K562 (cell line): ENCODE data around the gene TBX1. TPM values are rescaled to one million over a fixed set of nuclear protein-coding genes. Genes with fewer than 3 reads are reported as not detected.

Experiments used
- ARHGAP35 ChIP-seq: fragments of 450-650 bp; IDR thresholded peaks from 2 replicates; pipeline ENCODE4 v1.6.1; 2018; ENCODE audit not compliant: partially characterized antibody
- CREBBP ChIP-seq: IDR thresholded peaks from one replicate; pipeline ENCODE4 v1.6.1; 2012; ENCODE audit warnings: low read depth, mild to moderate bottlenecking, control low read depth, inconsistent platforms, low read length
- EWSR1 ChIP-seq: fragments of 450-650 bp; IDR thresholded peaks from 2 replicates; pipeline ENCODE4 v1.6.1; 2018; ENCODE audit warnings: borderline replicate concordance, mild to moderate bottlenecking, low read depth, moderate library complexity; ENCODE audit not compliant: partially characterized antibody
- FOXA3 ChIP-seq, 2 experiments: fragments of 450-650 bp in 1 of 2; sonication (generic) in 1 of 2; formaldehyde crosslinking; IDR thresholded peaks in 1 of 2; conservative IDR thresholded peaks in 1 of 2; 2 replicates each; pipeline versions ENCODE4 v1.4.0 to v1.8.0; 2020 to 2022; ENCODE audit warnings: mild to moderate bottlenecking in 2 of 2, missing genetic modification reagents in 1 of 2
- FUS ChIP-seq: fragments of 200-400 bp; formaldehyde crosslinking; optimal IDR thresholded peaks from 2 replicates; pipeline ENCODE3; 2017; ENCODE audit warnings: low read depth, low read length
- HDAC6 ChIP-seq: IDR thresholded peaks from 2 replicates; pipeline ENCODE4 v1.6.1; 2012; ENCODE audit warnings: low read depth, mild to moderate bottlenecking, control low read depth, inconsistent platforms, low read length, moderate library complexity
- KAT8 ChIP-seq: fragments of 450-650 bp; IDR thresholded peaks from 2 replicates; pipeline ENCODE4 v1.6.1; 2016; ENCODE audit warnings: low read depth, mild to moderate bottlenecking
- MCM3 ChIP-seq: fragments of 450-650 bp; IDR thresholded peaks from 2 replicates; pipeline ENCODE4 v1.6.1; 2016
- MED1 ChIP-seq: sonication (generic); formaldehyde crosslinking; IDR thresholded peaks from 2 replicates; pipeline ENCODE4 v1.8.1; 2023; ENCODE audit warnings: missing genetic modification reagents, borderline replicate concordance
- POLR2AphosphoS2 ChIP-seq: IDR thresholded peaks from 2 replicates; pipeline ENCODE4 v1.6.1; 2012; ENCODE audit warnings: low read length, improper control_type of control experiment
- RBM17 ChIP-seq: fragments of 200-400 bp; formaldehyde crosslinking; IDR thresholded peaks from 2 replicates; pipeline ENCODE4 v1.6.1; 2017; ENCODE audit warnings: low read depth, mild to moderate bottlenecking, low read length, borderline replicate concordance
- SREBF2 ChIP-seq: sonication (generic); formaldehyde crosslinking; IDR thresholded peaks from 2 replicates; pipeline ENCODE4 v1.4.0; 2020; ENCODE audit warnings: mild to moderate bottlenecking, missing genetic modification reagents
- TAF15 ChIP-seq: fragments of 200-400 bp; formaldehyde crosslinking; IDR thresholded peaks from 2 replicates; pipeline ENCODE4 v1.6.1; 2017; ENCODE audit warnings: mild to moderate bottlenecking, low read depth, low read length, moderate library complexity
- TAF9B ChIP-seq: fragments of 450-650 bp; IDR thresholded peaks from 2 replicates; pipeline ENCODE4 v1.6.1; 2018; ENCODE audit warnings: mild to moderate bottlenecking; ENCODE audit not compliant: partially characterized antibody
- ZC3H4 ChIP-seq: sonication (generic); formaldehyde crosslinking; IDR thresholded peaks from 2 replicates; pipeline ENCODE4 v1.9.0; 2021; ENCODE audit warnings: missing genetic modification reagents, borderline replicate concordance
- ZEB2 ChIP-seq: fragments of 450-650 bp; IDR thresholded peaks from 2 replicates; pipeline ENCODE4 v1.6.1; 2016
- ZNF239 ChIP-seq: fragments of 250-450 bp; sonication (Bioruptor Pico); IDR thresholded peaks from 2 replicates; pipeline ENCODE4 v1.4.0; 2020; ENCODE audit warnings: mild to moderate bottlenecking
- ZNF41 ChIP-seq: fragments of 250-450 bp; sonication (Bioruptor Pico); conservative IDR thresholded peaks from 2 replicates; pipeline ENCODE4 v1.4.0; 2020; ENCODE audit warnings: mild to moderate bottlenecking
- polyA plus RNA-seq, 8 experiments: library from polyadenylated mRNA; depleted of rRNA in 4 of 8; stranded (reverse) in 5 of 8; unstranded in 3 of 8; fragments of >200 nt; fragmentation: Nextera tagmentation in 2 of 8; fragmentation: Illumina TruSeq in 1 of 8; extraction: Ambion mirVana in 2 of 8; extraction: Trizol in 1 of 8; gene quantifications; 2 replicates each; pipeline versions ENCODE4 v1.2.1 to v1.2.3, GENCODE V29; 2011 to 2014; ENCODE audit warnings: inconsistent platforms in 1 of 8, missing spikeins in 1 of 8
- total RNA-seq, 7 experiments: library from RNA; depleted of rRNA in 6 of 7; stranded (reverse); fragments of >200 nt in 6 of 7; fragmentation: Illumina TruSeq in 2 of 7; extraction: Trizol in 2 of 7; gene quantifications; 2 replicates each; pipeline versions ENCODE4 v1.2.1 to v1.2.3, GENCODE V29; 2011 to 2021; ENCODE audit warnings: low replicate concordance in 1 of 7
- TF ChIP-seq, protein P1 (sequence below): IDR thresholded peaks from 3 replicates; pipeline ENCODE4 v1.6.1; 2011; ENCODE audit warnings: borderline replicate concordance, mild to moderate bottlenecking, moderate library complexity; ENCODE audit not compliant: insufficient read length; ENCODE audit errors: extremely low read depth
- TF ChIP-seq, protein P2 (sequence below): fragments of 250-450 bp; sonication (Bioruptor Pico); IDR thresholded peaks from 2 replicates; pipeline ENCODE4 v1.5.0; 2020; ENCODE audit warnings: mild to moderate bottlenecking

The TBX1 gene
- total and polyA plus RNA-seq, 9 of the 15 experiments (the other 6 are each of a cell fraction or from before 2014, with no cell fraction given) = 0.07 to 35.0 (median 3.9) TPM

GRCh38 chr22:19806213-19807160 is 45.9 kb downstream of the TBX1 start (continued):
- TF ChIP-seq ZC3H4 (CRISPR knock-in tag) (no peak), MED1 (CRISPR knock-in tag) (no peak), TAF15 (no peak), ARHGAP35 (peak; percentile 84), HDAC6 (no peak), EWSR1 (no peak), SREBF2 (no peak), ZNF41 (no peak), POLR2AphosphoS2 (no peak), CREBBP (no peak), MCM3 (no peak), RBM17 (no peak), KAT8 (no peak), FUS (no peak), TAF9B (no peak), ZNF239 (CRISPR knock-in tag) (no peak), ZEB2 (peak; percentile 94), FOXA3 (CRISPR knock-in tag; conservative IDR thresholded peaks at IDR 0.05 in 1 of 2, IDR thresholded peaks at IDR 0.05 in 1 of 2) (no peak; a peak in 1 of 4 replicates)
- TF ChIP-seq, protein P1, sequence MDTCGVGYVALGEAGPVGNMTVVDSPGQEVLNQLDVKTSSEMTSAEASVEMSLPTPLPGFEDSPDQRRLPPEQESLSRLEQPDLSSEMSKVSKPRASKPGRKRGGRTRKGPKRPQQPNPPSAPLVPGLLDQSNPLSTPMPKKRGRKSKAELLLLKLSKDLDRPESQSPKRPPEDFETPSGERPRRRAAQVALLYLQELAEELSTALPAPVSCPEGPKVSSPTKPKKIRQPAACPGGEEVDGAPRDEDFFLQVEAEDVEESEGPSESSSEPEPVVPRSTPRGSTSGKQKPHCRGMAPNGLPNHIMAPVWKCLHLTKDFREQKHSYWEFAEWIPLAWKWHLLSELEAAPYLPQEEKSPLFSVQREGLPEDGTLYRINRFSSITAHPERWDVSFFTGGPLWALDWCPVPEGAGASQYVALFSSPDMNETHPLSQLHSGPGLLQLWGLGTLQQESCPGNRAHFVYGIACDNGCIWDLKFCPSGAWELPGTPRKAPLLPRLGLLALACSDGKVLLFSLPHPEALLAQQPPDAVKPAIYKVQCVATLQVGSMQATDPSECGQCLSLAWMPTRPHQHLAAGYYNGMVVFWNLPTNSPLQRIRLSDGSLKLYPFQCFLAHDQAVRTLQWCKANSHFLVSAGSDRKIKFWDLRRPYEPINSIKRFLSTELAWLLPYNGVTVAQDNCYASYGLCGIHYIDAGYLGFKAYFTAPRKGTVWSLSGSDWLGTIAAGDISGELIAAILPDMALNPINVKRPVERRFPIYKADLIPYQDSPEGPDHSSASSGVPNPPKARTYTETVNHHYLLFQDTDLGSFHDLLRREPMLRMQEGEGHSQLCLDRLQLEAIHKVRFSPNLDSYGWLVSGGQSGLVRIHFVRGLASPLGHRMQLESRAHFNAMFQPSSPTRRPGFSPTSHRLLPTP = no peak
- TF ChIP-seq, protein P2, sequence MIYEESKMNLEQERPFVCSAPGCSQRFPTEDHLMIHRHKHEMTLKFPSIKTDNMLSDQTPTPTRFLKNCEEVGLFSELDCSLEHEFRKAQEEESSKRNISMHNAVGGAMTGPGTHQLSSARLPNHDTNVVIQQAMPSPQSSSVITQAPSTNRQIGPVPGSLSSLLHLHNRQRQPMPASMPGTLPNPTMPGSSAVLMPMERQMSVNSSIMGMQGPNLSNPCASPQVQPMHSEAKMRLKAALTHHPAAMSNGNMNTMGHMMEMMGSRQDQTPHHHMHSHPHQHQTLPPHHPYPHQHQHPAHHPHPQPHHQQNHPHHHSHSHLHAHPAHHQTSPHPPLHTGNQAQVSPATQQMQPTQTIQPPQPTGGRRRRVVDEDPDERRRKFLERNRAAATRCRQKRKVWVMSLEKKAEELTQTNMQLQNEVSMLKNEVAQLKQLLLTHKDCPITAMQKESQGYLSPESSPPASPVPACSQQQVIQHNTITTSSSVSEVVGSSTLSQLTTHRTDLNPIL (CRISPR knock-in tag) = no peak
